ENCODE data around the gene UBQLN4. TPM values are rescaled to one million over a fixed set of nuclear protein-coding genes. Genes with fewer than 3 reads are reported as not detected.
A peak's percentile ranks its signal among the peaks of the same experiment; 100 is the strongest.

The UBQLN4 gene
- total RNA-seq, 1 experiment from 2014 or later: 58.4 TPM

- Histone ChIP-seq H3K4me3 (no peak overlapping the region), H4K20me1 (ENCODE audit: insufficient read depth) (no peaks in the 10 kb centered on the region), H3K79me2 (ENCODE audit: low read depth) (no peaks in the 10 kb centered on the region), H3K27ac (no peak overlapping the region), H3F3A (ENCODE audit: insufficient read depth, low read depth) (peaks cover 30% of the 10 kb centered on the region), H3K9me3 (ENCODE audit: insufficient read depth, low read depth) (no peaks in the 10 kb centered on the region), H3K4me2 (no peak overlapping the region), H2AFZ (no peak overlapping the region), H3K9me2 (ENCODE audit: insufficient read depth) (no peaks in the 10 kb centered on the region), H3K36me3 (ENCODE audit: low read depth) (no peaks in the 10 kb centered on the region), H3K27me3 (ENCODE audit: insufficient read depth, low read depth) (no peaks in the 10 kb centered on the region), H3K4me1 (replicated peaks; ENCODE audit: insufficient read depth) (peaks cover 66% of the 10 kb centered on the region)
- ChIA-PET POLR2A (ENCODE audit: unreplicated experiment) (interaction anchor here (0.6 kb wide), 1 partner anchor 65 kb away, joined by 3 read pairs; no protein-coding TSS in a partner anchor), CTCF (interaction anchor here (0.5 kb wide), 1 partner anchor 135 kb away, joined by 9 read pairs; no protein-coding TSS in a partner anchor)
- BruUV-seq (replicated peaks): no TSS peak
- TF ChIP-seq CTCF (conservative IDR thresholded peaks at IDR 0.05) (no peak), EZH2 (IDR thresholded peaks at IDR 0.05; ENCODE audit: low read depth) (no peak)
- no peak for DNase-seq
- intact Hi-C loops (cut with micrococcal nuclease; ENCODE audit: unreplicated experiment): loop anchor here (10.0 kb wide), 1 partner anchor 216 kb away; no protein-coding TSS in a partner anchor
These were observed 45.2 kb upstream of the UBQLN4 start for GRCh38 chr1:156098784-156099183.

- DNase-seq: no peak
- ChIA-PET POLR2A (ENCODE audit: unreplicated experiment) (no interaction called here), CTCF (interaction anchor here (0.7 to 2.1 kb wide), 6 partner anchors 25 to 262 kb away, joined by 3 to 11 read pairs (median 4); no protein-coding TSS in a partner anchor)
- Histone ChIP-seq H3K4me1 (replicated peaks; ENCODE audit: insufficient read depth) (peaks cover 55% of the 10 kb centered on the region), H3K4me2 (no peak overlapping the region), H3K9me3 (ENCODE audit: insufficient read depth, low read depth) (no peaks in the 10 kb centered on the region), H4K20me1 (ENCODE audit: insufficient read depth) (no peaks in the 10 kb centered on the region), H3K9me2 (ENCODE audit: insufficient read depth) (no peaks in the 10 kb centered on the region), H2AFZ (no peak overlapping the region), H3K27ac (no peak overlapping the region), H3K36me3 (ENCODE audit: low read depth) (no peaks in the 10 kb centered on the region), H3F3A (ENCODE audit: insufficient read depth, low read depth) (peaks cover 30% of the 10 kb centered on the region), H3K27me3 (ENCODE audit: insufficient read depth, low read depth) (no peaks in the 10 kb centered on the region), H3K79me2 (ENCODE audit: low read depth) (no peaks in the 10 kb centered on the region), H3K4me3 (no peak overlapping the region)
- no TSS peak for BruUV-seq (replicated peaks)
- intact Hi-C loops (cut with micrococcal nuclease; ENCODE audit: unreplicated experiment): loop anchor here (10.0 kb wide), 1 partner anchor 217 kb away; no protein-coding TSS in a partner anchor
- TF ChIP-seq EZH2 (IDR thresholded peaks at IDR 0.05; ENCODE audit: low read depth) (no peak), CTCF (conservative IDR thresholded peaks at IDR 0.05) (no peak)
These were observed 44.0 kb upstream of the UBQLN4 start for GRCh38 chr1:156097499-156098178.

GRCh38 chr1:156096640-156097391 lies 43.2 kb upstream of the UBQLN4 start:
- no TSS peak for BruUV-seq (replicated peaks)
- Histone ChIP-seq H3K27ac (peak overlapping the region; percentile 13; the same call in 1 of the 2 replicates), H3K27me3 (ENCODE audit: insufficient read depth, low read depth) (no peaks in the 10 kb centered on the region), H3K9me3 (ENCODE audit: insufficient read depth, low read depth) (no peaks in the 10 kb centered on the region), H3K79me2 (ENCODE audit: low read depth) (no peaks in the 10 kb centered on the region), H2AFZ (no peak overlapping the region), H4K20me1 (ENCODE audit: insufficient read depth) (no peaks in the 10 kb centered on the region), H3K9me2 (ENCODE audit: insufficient read depth) (no peaks in the 10 kb centered on the region), H3K4me3 (no peak overlapping the region), H3F3A (ENCODE audit: insufficient read depth, low read depth) (peaks cover 26% of the 10 kb centered on the region), H3K4me1 (replicated peaks; ENCODE audit: insufficient read depth) (peaks cover 48% of the 10 kb centered on the region), H3K4me2 (peak overlapping the region; percentile 39), H3K36me3 (ENCODE audit: low read depth) (no peaks in the 10 kb centered on the region)
- intact Hi-C loops (cut with micrococcal nuclease; ENCODE audit: unreplicated experiment): loop anchor here (1.0 to 10.0 kb wide), 2 partner anchors 33 to 218 kb away; no protein-coding TSS in a partner anchor
- TF ChIP-seq EZH2 (IDR thresholded peaks at IDR 0.05; ENCODE audit: low read depth) (no peak), CTCF (conservative IDR thresholded peaks at IDR 0.05) (peak; percentile 95)
- peak; percentile 68 to 88 for DNase-seq
- ChIA-PET POLR2A (ENCODE audit: unreplicated experiment) (interaction anchor here (0.5 to 0.7 kb wide), 5 partner anchors 19 to 129 kb away, joined by 3 to 29 read pairs (median 4); partner anchors contain the start of gene PMF1), CTCF (interaction anchor here (0.6 to 2.2 kb wide), 10 partner anchors 17 to 263 kb away, joined by 3 to 31 read pairs (median 4); no protein-coding TSS in a partner anchor)
